ENCODE measurements around the gene C2orf80. TPM values are rescaled to one million over a fixed set of nuclear protein-coding genes. Genes with fewer than 3 reads are reported as not detected.

The C2orf80 gene
- total RNA-seq, 1 donor from 2014 or later, result not detected

DNA sequence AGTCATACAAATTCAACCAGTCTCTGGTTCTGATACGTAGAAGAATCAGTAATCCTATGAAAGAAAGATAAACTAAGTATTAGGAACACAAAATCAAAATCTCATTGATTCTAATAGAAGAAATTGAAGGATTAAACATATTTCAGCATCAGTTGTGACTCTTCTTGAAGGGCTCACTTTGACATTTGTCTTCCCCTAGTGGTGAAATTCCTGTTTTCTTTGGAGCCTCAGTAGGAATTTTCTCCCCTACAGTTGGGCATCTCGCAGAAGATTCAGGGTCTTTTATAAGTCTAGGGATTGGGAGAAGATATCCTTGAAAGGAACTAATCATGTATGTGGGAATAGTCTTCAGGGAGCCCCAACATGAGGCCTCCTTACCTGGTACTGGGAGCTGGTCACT lies 41.0 kb downstream of the C2orf80 start:
- TF ChIP-seq, protein P1, sequence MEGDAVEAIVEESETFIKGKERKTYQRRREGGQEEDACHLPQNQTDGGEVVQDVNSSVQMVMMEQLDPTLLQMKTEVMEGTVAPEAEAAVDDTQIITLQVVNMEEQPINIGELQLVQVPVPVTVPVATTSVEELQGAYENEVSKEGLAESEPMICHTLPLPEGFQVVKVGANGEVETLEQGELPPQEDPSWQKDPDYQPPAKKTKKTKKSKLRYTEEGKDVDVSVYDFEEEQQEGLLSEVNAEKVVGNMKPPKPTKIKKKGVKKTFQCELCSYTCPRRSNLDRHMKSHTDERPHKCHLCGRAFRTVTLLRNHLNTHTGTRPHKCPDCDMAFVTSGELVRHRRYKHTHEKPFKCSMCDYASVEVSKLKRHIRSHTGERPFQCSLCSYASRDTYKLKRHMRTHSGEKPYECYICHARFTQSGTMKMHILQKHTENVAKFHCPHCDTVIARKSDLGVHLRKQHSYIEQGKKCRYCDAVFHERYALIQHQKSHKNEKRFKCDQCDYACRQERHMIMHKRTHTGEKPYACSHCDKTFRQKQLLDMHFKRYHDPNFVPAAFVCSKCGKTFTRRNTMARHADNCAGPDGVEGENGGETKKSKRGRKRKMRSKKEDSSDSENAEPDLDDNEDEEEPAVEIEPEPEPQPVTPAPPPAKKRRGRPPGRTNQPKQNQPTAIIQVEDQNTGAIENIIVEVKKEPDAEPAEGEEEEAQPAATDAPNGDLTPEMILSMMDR (IDR thresholded peaks at IDR 0.05; ENCODE audit: borderline replicate concordance), result no peak
- no peak overlapping the region for H3K4me3 ChIP-seq
- H3K36me3 ChIP-seq, result no peaks in the 10 kb centered on the region
- no peaks in the 10 kb centered on the region for H3K27me3 ChIP-seq (ENCODE audit: low read depth)
- no peak for DNase-seq
- H3K9me3 ChIP-seq (replicated peaks), result peaks cover 19% of the 10 kb centered on the region
- no peak overlapping the region for H3K27ac ChIP-seq (replicated peaks)
- H3K4me1 ChIP-seq, result no peaks in the 10 kb centered on the region
- intact Hi-C loops (cut with micrococcal nuclease), result no loop called here

DNA sequence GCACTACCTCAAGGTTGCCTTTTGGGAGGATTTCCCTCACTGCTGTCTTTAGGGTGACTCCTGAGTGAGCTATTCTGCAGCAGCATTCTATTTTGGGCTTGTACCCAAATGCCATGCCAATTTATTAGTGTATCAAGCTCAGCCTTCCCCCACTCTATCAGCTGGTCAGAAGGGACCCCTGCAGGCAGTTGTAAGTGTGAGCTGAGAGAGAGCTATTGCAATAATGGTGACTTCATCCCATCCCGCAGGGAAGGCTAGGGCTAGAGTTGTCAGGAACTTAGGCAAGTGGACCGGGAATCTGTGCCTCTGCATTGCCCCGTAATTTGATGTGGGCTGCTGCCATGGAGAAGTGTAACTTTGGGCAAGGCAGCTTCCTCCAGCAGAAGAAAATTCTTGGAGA lies 42.1 kb downstream of the C2orf80 start:
- peaks cover 13% of the 10 kb centered on the region for H3K9me3 ChIP-seq (replicated peaks)
- TF ChIP-seq, protein P1 (IDR thresholded peaks at IDR 0.05; ENCODE audit: borderline replicate concordance), result no peak
- no peaks in the 10 kb centered on the region for H3K27me3 ChIP-seq (ENCODE audit: low read depth)
- no peak overlapping the region for H3K27ac ChIP-seq (replicated peaks)
- no peak for DNase-seq
- intact Hi-C loops (cut with micrococcal nuclease), result no loop called here
- no peak overlapping the region for H3K4me3 ChIP-seq
- H3K4me1 ChIP-seq, result no peaks in the 10 kb centered on the region
- no peaks in the 10 kb centered on the region for H3K36me3 ChIP-seq

DNA sequence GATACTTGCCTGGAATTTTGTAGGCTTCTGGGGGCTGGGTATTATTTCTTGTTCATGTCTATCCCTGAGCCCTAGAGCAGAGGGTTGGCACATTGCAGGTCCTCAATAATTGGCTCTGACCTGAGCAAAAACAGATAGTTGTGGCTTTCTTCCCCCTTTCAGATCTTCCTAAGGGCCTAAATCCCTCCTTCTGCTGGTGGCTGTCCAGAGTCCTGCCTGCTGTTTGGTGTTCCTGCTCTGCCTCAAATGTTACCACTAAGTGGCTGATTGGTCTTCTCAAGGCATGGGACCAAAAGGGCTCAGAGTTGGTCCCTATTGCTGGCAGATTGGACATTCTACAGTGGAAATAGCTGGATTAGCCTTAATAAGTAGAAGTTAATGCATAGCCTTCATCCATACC lies 42.8 kb downstream of the C2orf80 start:
- TF ChIP-seq, protein P1 (IDR thresholded peaks at IDR 0.05; ENCODE audit: borderline replicate concordance), result no peak
- H3K36me3 ChIP-seq, result no peaks in the 10 kb centered on the region
- intact Hi-C loops (cut with micrococcal nuclease), result no loop called here

DNA sequence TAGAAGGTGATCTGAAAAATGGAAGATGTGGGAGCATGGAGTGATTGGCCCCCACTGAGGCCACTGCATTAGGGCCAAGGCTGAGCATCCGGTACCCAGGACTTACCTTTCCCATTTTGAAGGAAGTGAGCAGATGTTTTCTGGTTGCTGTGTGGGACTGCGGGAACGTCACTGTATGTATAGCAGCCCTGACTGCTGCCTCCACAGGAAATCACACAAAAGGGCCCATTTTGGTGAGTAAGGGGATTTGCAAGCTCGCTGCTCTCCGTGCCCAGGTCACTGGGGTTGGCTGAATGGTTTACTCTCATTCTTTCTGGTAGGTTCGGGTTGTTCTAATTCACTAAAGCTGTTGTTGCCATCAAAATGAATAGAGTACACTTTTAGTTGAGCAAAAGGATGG lies 43.8 kb downstream of the C2orf80 start, which contains the start of gene CRYGB:
Gene CRYGB, minus strand, starts transcription at position 153 of the 400 bp plus-strand sequence. Its CDS starts 38 bp downstream, at position 115.
- H3K4me1 ChIP-seq, result no peaks in the 10 kb centered on the region
- DNase-seq, result no peak
- intact Hi-C loops (cut with micrococcal nuclease), result no loop called here
- peaks cover 2% of the 10 kb centered on the region for H3K9me3 ChIP-seq (replicated peaks)
- no peaks in the 10 kb centered on the region for H3K36me3 ChIP-seq
- no peaks in the 10 kb centered on the region for H3K27me3 ChIP-seq (ENCODE audit: low read depth)
- no peak within 1 kb of the TSS for H3K4me3 ChIP-seq
- H3K27ac ChIP-seq (replicated peaks), result no peak within 1 kb of the TSS
- TF ChIP-seq, protein P1 (IDR thresholded peaks at IDR 0.05; ENCODE audit: borderline replicate concordance), result no peak

More for the DNA sequence above, 42.8 kb downstream of the C2orf80 start:
- Histone ChIP-seq H3K27me3 (ENCODE audit: low read depth) (no peaks in the 10 kb centered on the region), H3K27ac (replicated peaks) (no peak overlapping the region), H3K4me1 (no peaks in the 10 kb centered on the region), H3K9me3 (replicated peaks) (peaks cover 12% of the 10 kb centered on the region), H3K4me3 (no peak overlapping the region)
- DNase-seq, result no peak

DNA sequence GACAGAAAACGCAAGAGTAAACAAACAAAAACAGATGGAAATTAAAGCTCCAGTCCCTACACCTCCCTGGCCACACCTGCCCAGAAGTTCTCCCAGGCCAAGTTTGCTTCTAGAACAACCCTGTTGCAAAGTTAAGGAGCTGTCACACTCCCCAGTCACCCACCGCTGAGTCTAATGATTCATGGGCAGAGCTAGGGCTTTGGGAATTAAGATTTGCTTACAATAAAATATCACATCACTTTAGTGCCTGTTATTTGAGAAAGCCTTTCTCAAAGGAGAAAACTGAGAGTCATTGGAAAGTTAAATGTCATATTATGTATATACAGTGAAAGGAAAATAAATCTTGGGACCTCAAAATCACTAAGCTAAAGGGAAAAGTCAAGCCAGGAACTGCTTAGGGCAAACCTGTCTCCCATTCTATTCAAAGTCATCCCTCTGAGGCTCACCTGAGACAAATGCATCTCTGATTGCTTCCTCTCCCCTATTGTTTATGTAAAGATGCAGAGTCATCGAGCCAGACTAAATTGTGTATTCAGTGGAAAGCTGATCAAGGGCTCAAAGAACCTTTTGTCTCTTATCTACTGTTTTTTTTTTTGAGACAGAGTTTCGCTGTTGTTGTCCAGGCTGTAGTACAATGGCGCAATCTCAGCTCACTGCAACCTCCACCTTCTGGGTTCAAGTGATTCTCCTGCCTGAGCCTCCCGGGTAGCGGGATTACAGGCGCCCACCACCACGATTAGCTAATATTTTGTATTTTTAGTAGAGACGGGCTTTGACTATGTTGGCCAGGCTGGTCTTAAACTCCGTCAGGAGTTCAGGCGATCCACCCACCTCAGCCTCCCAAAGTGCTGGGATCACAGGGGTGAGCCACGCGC lies 46.7 kb downstream of the C2orf80 start:
- Histone ChIP-seq H3K4me3 (no peak overlapping the region), H3K9me3 (replicated peaks) (peaks cover 4% of the 10 kb centered on the region), H3K4me1 (no peaks in the 10 kb centered on the region), H3K36me3 (no peaks in the 10 kb centered on the region), H3K27ac (replicated peaks) (no peak overlapping the region), H3K27me3 (ENCODE audit: low read depth) (no peaks in the 10 kb centered on the region)
- DNase-seq, result no peak
- intact Hi-C loops (cut with micrococcal nuclease), result no loop called here
- TF ChIP-seq, protein P1 (IDR thresholded peaks at IDR 0.05; ENCODE audit: borderline replicate concordance), result no peak

Measured in left ventricle myocardium inferior (tissue), 1 donor.